GM19240 (cell line): ENCODE measurements around the gene CCDC88C.

Source experiments
- DNase-seq: peaks from one replicate; pipeline ENCODE4 v3.0.0; 2011; ENCODE audit warnings: low spot score; ENCODE audit not compliant: insufficient read length

The CCDC88C gene

DNA sequence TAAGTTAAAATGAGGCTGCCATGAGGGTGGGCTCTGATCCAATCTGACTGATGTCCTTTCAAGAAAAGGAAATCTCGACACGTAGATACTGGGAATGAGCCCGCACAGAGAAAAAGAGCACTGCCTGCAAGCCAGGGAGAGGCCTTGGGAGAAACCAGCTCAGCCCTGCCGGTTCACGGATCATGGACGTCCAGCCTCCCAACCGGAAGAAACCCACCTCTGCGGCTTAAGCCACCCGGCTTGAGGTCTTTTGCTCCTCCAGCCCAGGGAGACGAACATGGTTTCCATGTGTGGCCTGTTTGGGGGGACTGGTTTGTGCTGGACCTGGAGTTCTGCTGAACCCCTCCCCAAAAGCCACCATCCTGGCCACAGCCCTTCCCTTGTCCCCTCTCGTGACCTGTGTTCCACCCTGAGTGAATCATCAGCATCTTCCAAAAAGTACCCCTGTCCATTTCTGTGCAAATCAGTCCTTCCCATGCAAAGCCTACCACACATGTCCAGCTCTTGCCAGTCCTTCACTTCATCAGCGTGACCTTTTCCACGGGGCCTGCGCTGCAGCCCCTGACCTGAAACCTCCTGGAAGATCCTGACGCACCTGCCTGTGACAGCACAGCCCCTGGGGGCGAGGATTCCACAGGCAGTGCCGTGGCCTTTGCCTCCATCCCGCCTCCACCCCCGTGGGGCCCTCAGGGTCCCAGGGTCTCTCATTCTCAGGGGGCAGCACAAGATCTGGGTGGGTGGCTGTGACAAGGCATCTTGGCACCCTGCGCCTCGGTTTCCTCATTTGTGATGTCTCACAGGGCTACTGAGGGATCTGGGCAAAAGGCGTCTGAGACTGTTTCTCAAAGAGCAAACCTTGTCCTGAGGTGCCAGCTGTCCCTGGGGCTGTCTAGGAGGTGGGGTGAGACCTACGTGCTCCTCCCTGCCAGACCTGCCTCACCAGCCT, 121.5 kb downstream of the CCDC88C start:
- DNase-seq = no peak

DNA sequence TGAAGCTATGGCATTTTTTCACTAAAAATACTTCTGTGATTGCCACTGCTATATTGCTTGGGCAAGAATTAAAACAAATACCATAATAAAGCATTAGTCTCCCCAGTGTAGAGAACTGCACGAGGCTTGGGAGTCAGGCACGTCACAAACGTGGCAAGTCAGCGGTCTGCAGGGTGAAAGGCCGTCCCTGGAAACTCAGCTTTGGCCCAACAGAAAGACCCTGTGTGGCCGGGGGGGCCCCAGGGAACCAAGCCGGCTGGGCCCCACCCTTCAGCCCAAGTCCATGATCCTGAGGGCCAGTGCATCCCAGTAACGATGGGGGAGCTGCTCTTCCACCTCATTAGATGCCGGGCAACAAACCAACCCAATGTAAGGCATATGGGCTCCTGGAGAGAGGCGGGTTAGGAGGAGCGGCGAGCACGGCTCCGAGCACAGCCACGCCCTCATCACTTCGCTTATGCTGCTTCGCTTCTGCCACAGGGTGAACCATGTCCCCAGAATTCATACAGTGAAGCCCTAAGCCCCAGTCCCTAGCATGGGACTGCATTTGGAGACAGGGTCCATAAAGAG, 122.3 kb downstream of the CCDC88C start:
- DNase-seq = no peak

DNA sequence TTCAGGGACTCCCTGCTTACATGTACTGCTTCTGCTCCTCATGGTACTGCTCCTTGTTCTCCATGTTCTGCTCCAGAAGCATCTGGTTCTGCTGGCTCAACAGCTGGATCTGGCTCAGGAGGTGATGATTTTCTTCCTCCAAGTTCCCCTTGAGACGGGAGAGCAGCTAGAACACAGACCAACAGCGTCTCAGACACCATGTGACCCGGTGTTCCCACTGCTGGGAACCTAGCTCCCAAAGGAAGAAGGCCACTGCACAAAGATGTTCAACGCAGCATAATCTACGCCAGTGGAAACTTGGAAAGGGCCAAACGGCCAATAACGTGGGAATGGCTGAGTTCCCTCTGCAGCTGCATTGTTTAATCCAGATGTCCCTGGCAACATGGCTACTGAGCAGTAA, 123.5 kb downstream of the CCDC88C start:
- no peak for DNase-seq

DNA sequence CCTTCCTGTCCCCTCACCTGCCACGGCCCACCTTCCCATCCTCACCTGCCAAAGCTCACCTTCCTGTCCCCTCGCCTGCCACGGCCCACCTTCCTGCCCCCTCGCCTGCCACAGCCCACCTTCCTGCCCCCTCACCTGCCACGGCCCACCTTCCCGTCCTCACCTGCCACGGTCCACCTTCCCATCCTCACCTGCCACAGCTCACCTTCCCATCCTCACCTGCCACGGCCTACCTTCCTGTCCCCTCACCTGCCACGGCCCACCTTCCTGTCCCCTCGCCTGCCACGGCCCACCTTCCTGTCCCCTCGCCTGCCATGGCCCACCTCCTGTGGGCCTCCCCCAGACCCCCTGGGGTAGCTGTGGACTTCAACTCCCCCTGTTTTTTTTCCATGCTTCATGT, 124.3 kb downstream of the CCDC88C start:
- no peak for DNase-seq

DNA sequence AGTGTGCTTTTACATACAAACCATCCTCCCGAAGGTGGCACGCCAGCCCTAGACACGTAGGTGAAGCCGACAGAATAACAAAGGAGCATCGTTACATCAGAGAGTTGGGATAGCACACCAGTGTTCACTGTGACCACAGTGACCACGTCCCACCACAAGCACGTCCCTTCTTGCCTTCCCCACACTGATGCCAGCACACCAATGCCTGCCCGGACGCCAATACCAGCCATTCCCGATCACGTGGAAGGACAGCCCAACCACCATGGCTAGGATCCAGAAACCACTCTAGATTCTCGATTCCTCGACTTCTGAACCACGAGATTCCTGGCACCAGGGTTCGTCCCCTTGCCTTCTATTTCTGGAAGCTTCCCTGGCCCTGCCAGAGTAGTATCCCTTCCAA, 125.1 kb downstream of the CCDC88C start:
- no peak for DNase-seq

DNA sequence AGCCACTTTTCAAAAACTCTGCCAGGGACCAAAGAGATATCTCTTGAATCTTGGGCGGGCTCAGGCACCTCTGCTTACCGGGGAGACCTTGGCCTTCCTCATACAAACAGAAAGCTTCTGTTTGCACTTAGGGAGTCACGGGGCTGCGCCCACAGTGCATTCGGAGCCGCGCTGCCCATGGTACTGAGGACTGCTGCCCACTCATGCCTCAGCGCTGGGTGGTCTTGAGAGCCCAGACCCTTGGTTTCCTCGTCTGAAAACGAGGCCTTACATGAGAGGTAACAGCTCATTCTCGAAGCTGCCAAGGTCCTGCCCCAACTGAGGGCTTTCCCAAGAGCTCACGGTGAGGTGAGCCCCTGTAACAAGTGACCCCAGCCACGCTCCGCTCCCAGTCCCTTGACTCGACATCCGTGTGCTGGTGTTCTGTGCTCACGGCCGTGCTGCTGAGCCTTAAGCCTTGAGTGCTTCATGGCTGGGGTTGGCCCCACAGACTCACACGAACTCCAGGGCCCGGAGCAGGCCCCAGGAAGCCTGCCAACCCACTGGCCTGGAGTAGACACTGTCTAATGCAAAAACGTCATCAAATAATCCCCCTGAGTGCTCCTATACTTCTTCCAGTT, 125.7 kb downstream of the CCDC88C start:
- DNase-seq = no peak

DNA sequence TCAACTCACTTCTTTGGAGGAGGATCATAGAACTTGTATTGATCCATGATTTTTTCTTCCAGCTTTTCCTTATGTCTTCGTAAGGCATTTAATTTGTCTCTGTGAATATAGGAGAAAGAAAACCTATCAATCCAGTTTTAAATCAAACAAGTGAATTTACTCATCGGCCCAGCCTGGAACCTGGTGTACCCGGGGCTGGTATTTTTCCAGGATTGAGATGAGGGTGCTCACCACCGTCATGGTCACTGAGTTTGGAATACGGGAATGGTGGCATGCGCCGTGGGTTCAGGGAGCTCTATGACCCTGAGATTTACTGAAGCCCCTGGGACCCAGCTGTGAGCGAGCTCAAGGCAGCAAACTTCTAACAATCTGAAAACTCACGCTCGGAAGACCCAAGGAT, 126.6 kb downstream of the CCDC88C start:
- DNase-seq = no peak

DNA sequence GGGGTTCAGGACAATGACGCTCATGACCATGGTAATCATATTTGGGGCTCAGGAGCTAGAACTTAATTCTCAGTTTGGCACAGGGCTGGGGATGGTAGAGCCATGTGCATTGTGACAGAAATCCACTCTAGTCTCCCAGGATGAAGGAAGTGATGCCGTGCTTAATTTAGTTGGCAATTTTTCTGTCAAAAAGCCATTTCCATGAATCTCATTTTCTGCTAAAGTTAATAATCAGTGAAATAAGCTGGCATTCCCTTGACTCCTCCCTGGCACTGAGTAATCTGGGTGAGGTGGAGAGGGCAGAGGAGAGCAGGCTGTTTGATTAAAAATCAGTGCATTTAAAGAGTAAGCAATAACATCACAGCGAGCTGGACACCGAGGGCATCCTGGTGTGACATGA, 128.2 kb downstream of the CCDC88C start:
- no peak for DNase-seq

DNA sequence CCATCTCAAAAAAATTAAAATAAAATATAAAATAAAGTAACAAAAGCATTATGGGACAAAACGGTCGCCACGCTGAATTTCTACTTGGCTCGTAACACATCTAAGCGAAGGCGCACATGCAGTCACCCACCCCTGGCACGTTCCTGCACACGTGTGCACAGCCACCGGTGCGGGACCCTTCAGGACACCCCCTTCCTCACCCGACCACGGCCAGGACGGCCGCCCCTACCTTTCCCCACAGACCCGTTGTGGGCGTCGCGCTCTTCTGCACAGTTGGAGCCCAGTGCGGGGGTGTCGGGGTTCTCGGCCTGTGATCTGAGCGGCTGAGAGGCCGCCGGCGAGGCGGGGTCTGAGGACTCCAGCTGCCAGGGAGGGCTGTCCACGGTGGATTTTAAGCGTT, 128.7 kb downstream of the CCDC88C start:
- DNase-seq = no peak

DNA sequence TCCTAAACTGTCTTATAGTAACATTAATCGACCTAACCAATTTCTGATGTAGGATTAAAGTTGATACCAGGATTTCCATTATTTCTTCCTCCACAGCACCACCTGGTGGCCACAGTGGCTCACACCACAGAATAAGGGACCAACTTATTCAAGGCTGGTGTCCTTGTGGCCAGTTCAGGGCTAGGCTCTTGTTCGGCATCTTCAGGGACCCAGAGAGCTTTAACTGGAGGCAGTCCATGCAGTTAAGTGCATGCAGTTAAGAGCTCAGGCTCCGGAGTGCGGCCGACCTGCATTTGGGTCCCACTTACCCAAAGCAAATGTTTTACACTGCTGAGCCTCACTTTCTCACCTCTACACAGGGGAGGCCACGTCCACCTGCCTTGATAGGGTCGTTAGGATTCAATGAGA, 131.1 kb downstream of the CCDC88C start:
- DNase-seq = peak; percentile 69

DNA sequence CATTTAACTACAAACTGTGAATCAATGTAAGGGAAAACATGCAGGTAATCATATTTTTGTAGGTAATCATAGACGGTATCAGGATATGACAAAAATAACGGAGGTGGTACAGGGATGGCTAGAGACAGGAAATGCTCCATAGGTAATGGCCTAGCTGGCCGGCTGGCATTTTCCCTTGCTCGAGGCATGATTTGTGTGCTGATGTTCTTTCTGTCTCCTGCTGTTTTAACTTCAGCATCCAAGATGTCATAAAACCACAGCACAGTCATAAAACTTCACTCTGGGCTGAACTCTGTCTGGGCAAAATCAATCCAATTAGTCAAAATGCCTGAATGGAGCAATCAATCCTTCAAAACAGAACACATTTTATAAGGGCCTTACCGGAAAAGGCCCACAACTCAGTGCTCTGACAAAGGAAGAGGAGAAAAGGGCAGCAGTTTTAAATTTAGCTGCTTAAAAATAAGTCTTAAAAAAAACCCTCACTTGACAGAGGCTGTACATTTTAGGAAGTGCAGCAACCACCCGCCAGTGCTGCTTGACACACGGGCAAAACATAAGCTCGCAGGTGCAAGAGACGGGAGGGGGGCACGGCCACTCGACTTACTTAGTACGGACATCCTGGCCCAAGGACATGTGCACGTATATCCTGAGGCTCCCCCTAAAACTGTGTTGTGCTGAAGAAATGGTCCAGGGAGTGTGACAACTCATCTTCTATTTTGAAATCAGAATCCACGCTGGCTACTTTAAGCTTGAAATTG, 132.7 kb downstream of the CCDC88C start:
- no peak for DNase-seq

DNA sequence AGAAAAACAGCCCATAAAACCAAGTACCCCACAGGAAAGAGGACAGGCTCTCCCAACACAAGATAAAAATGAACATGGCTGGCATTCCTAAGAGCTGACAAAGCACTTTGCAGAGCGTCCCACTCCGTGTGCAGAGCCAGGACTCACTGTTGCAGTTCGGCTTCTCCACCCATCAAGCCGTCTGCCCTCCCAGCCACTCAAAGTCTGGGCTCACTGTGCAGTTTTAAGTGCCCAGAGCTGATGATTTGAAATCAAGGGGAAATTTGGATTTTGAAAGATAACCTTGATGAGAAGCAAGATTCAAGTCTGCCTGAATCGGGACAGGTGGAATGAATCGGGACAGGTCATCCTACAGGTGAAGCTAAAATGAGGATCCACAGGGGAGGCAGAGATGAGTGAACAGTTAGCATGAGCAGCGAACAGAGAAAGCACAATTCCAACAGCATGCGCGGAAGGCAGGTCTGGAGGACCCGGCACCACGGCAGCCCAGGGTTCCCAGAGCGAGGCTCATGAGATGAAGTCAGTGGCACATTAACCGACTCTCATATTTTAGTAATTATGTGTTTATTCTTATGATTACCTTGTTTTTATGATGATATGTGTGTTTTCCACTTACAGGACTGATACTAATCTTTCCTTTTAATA, 133.4 kb downstream of the CCDC88C start:
- DNase-seq = no peak

DNA sequence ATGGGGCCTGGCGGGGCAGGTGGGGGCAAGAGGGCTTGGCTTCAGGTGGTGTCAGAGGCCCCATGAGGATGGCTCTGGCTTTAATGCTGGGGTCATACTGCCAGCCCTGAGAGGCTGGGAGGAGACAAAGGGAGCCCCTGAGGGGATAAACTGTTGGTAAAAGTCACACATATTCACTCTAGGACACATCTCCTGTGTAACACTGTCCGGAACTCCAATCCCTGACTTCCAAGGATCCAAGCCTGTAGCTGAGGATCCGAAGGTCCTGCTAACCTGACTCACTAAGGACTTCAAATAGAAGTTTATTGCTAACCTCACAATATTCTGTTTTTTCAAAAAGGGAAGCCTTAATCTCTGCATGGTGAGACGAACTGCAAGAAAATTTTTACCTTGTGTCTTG, 134.0 kb downstream of the CCDC88C start:
- DNase-seq = no peak

DNA sequence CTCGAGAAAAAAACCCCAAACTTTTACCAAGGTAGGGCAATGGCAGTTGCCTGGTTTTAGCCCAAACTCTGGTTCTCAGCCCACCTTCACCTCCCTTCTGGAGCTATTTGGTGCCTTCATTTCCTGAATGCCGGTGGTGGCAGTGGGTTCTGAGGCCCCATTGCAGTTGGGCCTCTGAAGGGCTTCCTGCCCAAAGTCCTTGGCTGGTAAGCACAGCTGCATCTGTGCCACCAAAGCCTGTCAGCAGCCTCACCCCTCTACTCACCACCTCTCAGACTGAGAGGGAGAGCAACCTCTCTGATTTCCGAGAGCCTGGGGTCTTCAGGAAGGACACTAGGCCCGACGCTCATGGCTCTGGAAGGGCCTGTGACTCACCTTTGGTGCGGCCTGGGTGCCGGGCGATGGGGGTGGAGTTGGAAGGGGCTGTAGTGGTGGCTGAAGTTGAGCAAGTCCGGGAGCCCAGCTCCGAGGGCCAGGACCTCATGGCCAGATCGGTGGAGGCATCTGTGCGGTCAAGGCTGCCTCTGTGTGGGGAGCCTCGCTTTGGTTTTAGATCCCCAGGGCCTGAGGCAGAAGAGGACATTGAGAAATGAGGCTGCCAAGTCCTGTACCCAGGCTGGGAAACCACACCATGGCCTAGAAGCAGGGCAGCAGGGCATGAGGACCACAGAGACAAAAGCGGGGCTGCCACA, 134.5 kb downstream of the CCDC88C start:
- DNase-seq = no peak

DNA sequence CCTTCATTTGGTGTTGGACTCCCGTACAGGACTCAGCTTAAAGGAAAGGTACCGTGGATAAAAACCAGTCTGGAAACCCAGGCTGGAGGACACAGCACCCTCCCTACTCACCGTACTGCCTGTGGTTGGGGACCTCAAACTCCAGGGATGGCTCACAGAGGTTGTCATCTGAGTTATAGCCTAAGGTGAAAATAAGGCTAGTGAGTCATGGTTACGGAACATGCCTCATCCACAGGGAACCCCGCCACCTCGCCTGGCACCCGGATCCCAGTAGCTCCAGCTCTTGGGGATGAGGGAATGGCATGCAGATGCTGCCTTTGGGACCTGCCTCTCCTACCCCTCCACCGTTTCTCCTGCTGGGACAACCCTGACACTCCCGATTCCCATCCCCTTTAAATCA, 136.3 kb downstream of the CCDC88C start:
- DNase-seq = no peak

DNA sequence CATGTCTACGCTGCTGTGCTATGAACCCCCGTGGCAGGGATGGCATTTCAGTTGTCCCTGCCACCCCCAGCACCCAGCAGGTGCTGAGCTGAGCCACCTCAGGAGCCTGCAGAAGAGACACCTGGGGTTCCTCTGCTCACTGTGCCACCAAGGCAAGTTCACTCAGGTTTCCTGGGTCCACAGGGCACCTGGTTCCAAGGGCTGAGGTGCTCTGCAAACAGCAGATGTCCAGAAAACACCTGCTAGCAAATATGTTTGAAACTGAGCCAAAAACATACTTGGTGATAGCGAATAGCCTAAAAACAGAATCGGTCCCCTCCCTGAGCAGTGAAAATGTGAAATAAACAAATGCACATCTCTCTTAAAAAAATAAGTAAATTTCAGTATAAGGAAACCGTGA, 137.5 kb downstream of the CCDC88C start:
- no peak for DNase-seq

DNA sequence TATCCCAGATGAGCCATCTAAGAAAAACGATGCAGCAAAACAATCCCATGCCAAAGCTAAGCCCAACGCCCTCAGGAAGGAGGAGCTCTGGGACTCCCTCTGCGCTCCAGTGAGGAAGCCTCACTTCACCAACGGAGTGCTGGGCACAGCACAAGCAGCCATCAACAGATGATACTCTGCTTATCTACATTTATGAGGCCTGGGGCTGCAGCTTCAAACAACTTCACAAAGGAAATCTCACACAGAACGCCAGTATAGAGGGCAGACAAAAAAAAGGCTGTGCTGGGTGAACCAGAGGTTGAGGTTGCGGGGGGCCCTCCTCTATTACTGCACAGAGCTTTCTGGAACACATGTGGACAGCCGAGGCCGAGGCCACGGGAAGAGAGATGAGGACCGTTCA, 138.3 kb downstream of the CCDC88C start:
- DNase-seq = no peak

DNA sequence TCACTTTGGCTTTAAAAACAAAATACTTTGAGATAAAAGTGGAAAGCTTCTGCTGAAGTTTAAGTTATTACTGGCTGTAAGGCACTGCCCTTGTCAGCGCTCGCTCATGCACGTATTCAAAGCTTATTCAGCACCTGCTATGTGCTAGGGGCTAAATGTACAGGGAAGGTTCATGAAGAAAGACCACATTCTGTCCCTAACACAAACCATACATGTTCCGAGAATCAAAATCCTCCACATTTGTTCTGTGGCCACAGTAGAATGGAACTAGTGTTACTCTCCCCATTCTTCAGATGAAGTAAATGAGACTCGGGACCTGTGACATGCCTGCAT, 139.3 kb downstream of the CCDC88C start:
- DNase-seq = no peak

DNA sequence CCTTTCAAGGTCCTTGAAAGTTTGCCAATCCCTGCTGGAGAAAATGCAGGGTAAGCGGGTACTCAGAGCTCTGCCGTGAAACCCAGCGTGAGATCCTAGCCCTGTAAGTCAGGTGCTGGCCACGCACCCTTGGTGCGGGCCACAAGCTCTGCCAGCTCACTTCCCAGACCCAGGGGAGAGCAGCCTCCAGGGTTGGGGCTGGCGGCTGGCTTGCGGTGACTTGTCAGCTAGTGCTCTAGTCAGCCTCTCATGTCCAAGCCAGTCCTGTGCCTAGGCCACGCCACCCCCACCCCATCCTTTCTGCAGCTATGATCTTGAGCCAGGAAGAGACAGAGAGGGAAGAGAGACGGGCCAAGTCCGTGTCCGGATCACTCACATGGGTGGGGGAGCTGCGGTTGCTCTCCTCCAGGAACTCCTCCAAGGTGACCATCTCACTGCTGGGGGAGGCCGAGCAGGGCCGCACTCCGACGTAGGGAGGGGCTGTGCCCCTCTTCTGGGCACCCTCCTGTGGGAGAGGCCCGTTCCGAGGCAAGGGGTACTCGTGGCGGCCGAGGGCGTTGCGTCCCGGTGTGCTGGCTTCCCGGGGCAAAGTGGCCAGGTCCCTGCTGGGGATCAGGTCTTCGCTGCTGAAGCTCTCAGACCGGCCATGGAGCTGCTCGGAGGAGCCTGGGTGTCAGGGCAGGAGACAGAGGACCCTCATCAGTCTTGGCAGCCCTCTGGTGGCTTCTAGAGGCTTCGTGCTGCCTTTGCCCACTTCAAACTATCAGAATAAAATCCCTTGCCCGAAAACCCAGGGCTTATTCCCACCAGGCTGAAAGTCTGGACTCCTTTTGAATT, 139.9 kb downstream of the CCDC88C start:
- DNase-seq = no peak

DNA sequence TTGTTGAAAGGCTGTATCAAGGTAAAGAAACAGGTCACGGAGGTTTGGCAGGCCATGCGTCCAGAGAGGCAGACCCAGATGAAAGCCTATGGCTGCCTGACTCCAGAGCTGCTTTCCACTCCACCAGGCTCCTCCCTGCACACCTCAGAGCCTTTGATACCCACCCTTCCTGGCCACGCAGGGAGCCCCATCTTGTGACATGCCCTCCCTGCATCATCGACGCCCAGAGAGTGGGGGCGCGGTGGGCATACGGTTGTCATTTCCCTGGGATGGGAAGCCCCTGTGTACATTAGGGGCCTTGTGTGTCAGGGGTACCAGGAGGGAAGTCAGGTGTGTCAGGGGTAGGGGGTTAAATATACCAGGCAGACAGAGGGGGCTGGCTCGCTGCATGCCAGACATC, 142.8 kb downstream of the CCDC88C start:
- no peak for DNase-seq
